Endothelial cell of umbilical vein (primary cell): Measurements from ENCODE around the gene USP47. TPM values are rescaled to one million over a fixed set of nuclear protein-coding genes. Genes with fewer than 3 reads are reported as not detected.

Experiments
- BruUV-seq: library from RNA; stranded (reverse); fragments of 400-500 nt; replicated peaks from 2 replicates; lab custom pipeline; 2021; lab: Mats Ljungman, UMichigan
- CTCF ChIA-PET: fragments of 300-600, 350-600 bp; sonication (Branson Sonifier 250); formaldehyde crosslinking; loops from one replicate; lab custom pipeline; 2021; ENCODE audit warnings: antibody characterized with exemption, inconsistent platforms; lab: Charles Lee
- POLR2A ChIA-PET: fragments of 300-600, 350-600 bp; sonication (Branson Sonifier 250); formaldehyde crosslinking; loops from one replicate; lab custom pipeline; 2021; ENCODE audit warnings: antibody characterized with exemption, inconsistent platforms; lab: Charles Lee
- DNase-seq: peaks from one replicate; pipeline ENCODE4 v3.0.0-alpha.2; 2011; ENCODE audit warnings: low read depth, low spot score
- FAIRE-seq: peaks from 2 replicates; lab custom pipeline; 2011; peaks lifted over from hg19 to GRCh38; lab: Jason Lieb, UNC
- H2AFZ ChIP-seq: 2 replicates; pipeline ENCODE4 v1.6.0; 2012; ENCODE audit warnings: low read depth, low read length, control low read depth, inconsistent platforms
- H3K27ac ChIP-seq: 2 replicates; pipeline ENCODE4 v1.5.1; 2011; ENCODE audit warnings: low read depth, mild to moderate bottlenecking, control low read depth, low read length, moderate library complexity; ENCODE audit not compliant: insufficient read depth
- H3K27me3 ChIP-seq, 2 experiments: 2 replicates each; pipeline versions ENCODE4 v1.6.0 to v1.6.1; 2011; ENCODE audit warnings: low read length in 2 of 2, mixed read lengths in 1 of 2; ENCODE audit not compliant: control insufficient read depth in 2 of 2, insufficient read depth in 2 of 2
- H3K36me3 ChIP-seq, 2 experiments: 2 replicates in 1 of 2; 3 replicates in 1 of 2; pipeline ENCODE4 v1.5.1; 2011; ENCODE audit warnings: low read length in 2 of 2, mild to moderate bottlenecking in 1 of 2, moderate library complexity in 1 of 2; ENCODE audit not compliant: control insufficient read depth in 2 of 2, insufficient read depth in 2 of 2; ENCODE audit errors: extremely low read depth in 1 of 2
- H3K4me1 ChIP-seq: 3 replicates; pipeline ENCODE4 v1.5.1; 2011; ENCODE audit warnings: mild to moderate bottlenecking, low read length; ENCODE audit not compliant: control insufficient read depth, insufficient read depth; ENCODE audit errors: extremely low read depth
- H3K4me2 ChIP-seq: 2 replicates; pipeline ENCODE4 v1.6.1; 2011; ENCODE audit warnings: low read length, control low read depth, mixed read lengths; ENCODE audit not compliant: insufficient read depth
- H3K4me3 ChIP-seq, 3 experiments: fragments of 200-600 bp in 1 of 3; sonication (generic), shearing (Covaris generic) in 1 of 3; replicated peaks in 1 of 3; 2 replicates each; pipeline ENCODE4 v1.5.1; 2011 to 2016; ENCODE audit warnings: control low read depth in 3 of 3, low read length in 3 of 3, mild to moderate bottlenecking in 2 of 3, inconsistent platforms in 1 of 3, low read depth in 1 of 3, moderate library complexity in 1 of 3; ENCODE audit not compliant: insufficient read depth in 1 of 3
- H3K79me2 ChIP-seq: 2 replicates; pipeline ENCODE4 v1.6.0; 2012; ENCODE audit warnings: low read length, inconsistent platforms; ENCODE audit not compliant: control insufficient read depth, insufficient read depth
- H3K9ac ChIP-seq: replicated peaks from 2 replicates; pipeline ENCODE3; 2011; ENCODE audit warnings: low read length, control low read depth; ENCODE audit not compliant: insufficient read depth; ENCODE audit errors: extremely low read depth
- H3K9me1 ChIP-seq: replicated peaks from 3 replicates; pipeline ENCODE4 v1.6.0; 2011; ENCODE audit warnings: mild to moderate bottlenecking, low read length; ENCODE audit not compliant: control insufficient read depth, insufficient read depth; ENCODE audit errors: extremely low read depth
- H3K9me3 ChIP-seq: replicated peaks from 2 replicates; pipeline ENCODE4 v1.5.1; 2012; ENCODE audit warnings: low read length, inconsistent platforms; ENCODE audit not compliant: control insufficient read depth, insufficient read depth
- H4K20me1 ChIP-seq: replicated peaks from 2 replicates; pipeline ENCODE3; 2011; ENCODE audit warnings: mild to moderate bottlenecking, low read length; ENCODE audit not compliant: control insufficient read depth, insufficient read depth; ENCODE audit errors: extremely low read depth
- EZH2 ChIP-seq: IDR thresholded peaks from 2 replicates; pipeline ENCODE4 v1.6.1; 2012; ENCODE audit warnings: borderline replicate concordance, low read depth, mild to moderate bottlenecking, moderate library complexity, low read length, inconsistent platforms; ENCODE audit not compliant: severe bottlenecking
- FOS ChIP-seq: IDR thresholded peaks from 2 replicates; pipeline ENCODE4 v1.6.1; 2011; ENCODE audit warnings: mild to moderate bottlenecking, low read length, moderate library complexity, borderline replicate concordance; ENCODE audit not compliant: insufficient read depth
- JUN ChIP-seq: IDR thresholded peaks from 2 replicates; pipeline ENCODE4 v1.6.1; 2011; ENCODE audit warnings: borderline replicate concordance, low read depth; ENCODE audit not compliant: insufficient read length, insufficient read depth
- MAX ChIP-seq: IDR thresholded peaks from 2 replicates; pipeline ENCODE4 v1.6.1; 2011; ENCODE audit not compliant: insufficient read depth, insufficient read length
- dilution Hi-C: fragments of 300-500 bp; cut with MboI; formaldehyde crosslinking; loops from one replicate; pipeline ENCODE4 v1.15.0; 2019; ENCODE audit warnings: low sequenced_read_pairs; ENCODE audit not compliant: extremely low pct_ligation_motif_present
- intact Hi-C: fragments of 100-400 bp; cut with micrococcal nuclease; formaldehyde crosslinking; loops from one replicate; pipeline ENCODE4 v1.10.0; 2022
- polyA plus RNA-seq, 4 experiments: library from polyadenylated mRNA; depleted of rRNA in 3 of 4; stranded (reverse) in 3 of 4; unstranded in 1 of 4; fragments of >200 nt; gene quantifications; 2 replicates each; pipeline versions ENCODE4 v1.2.1 to v1.2.3, GENCODE V29; 2011 to 2012; ENCODE audit warnings: missing spikeins in 1 of 4
- total RNA-seq: library from RNA; stranded (reverse); gene quantifications from 2 replicates; pipeline ENCODE4 v1.2.3, GENCODE V29; 2021

Gene USP47
- total and polyA plus RNA-seq, 2 donors (not counting 3 experiments of a cell fraction or from before 2014, with no cell fraction given) = 7.8 to 38.0 TPM

DNA sequence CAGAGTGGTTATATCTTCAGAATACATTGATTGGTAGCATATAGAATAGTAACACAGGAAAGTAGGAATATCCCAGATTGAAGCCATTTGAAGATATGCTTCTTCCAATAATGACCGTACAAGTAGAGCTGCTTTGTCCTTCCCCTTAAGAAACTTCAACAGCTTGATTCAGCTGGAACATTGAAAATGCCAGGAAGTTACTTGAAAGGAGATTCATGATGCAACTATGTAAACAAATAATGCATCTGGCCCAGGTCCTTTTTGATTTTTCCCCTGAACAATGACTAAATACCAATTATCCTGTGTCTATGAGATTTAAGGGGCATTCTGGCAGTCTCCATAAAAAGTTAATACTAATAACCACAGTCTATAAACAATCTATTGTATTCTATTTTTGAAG, 163.7 kb downstream of the USP47 start:
- H3K9me1 ChIP-seq = no peaks in the 10 kb centered on the region
- peak overlapping the region in 1 of 3 experiments; percentile 6 for H3K4me3 ChIP-seq
- dilution Hi-C loops = no loop called here
- H3K4me1 ChIP-seq = peaks cover 37% of the 10 kb centered on the region
- no peak for TF ChIP-seq MAX
- TF ChIP-seq FOS = peak; percentile 40
- peak; percentile 37 for TF ChIP-seq JUN
- peak overlapping the region; percentile 37 for H3K27ac ChIP-seq
- POLR2A ChIA-PET = interaction anchor here (0.5 kb wide), 1 partner anchor 35 kb away, joined by 4 read pairs; no protein-coding TSS in a partner anchor
- H3K9ac ChIP-seq = no peak overlapping the region
- H3K27me3 ChIP-seq = no peaks in the 10 kb centered on the region
- peak overlapping the region; percentile 69 for H3K4me2 ChIP-seq
- BruUV-seq = no TSS peak
- H3K9me3 ChIP-seq = no peaks in the 10 kb centered on the region
- H2AFZ ChIP-seq = no peak overlapping the region
- peak; percentile 94 for FAIRE-seq
- H3K36me3 ChIP-seq = peaks cover 4 to 8% of the 10 kb centered on the region in 2 experiments
- H4K20me1 ChIP-seq = no peaks in the 10 kb centered on the region
- CTCF ChIA-PET = interaction anchor here (1.1 to 3.4 kb wide), 9 partner anchors 12 to 276 kb away, joined by 3 to 17 read pairs (median 10); no protein-coding TSS in a partner anchor
- DNase-seq = peak; percentile 76
- intact Hi-C loops = loop anchor here (1.0 kb wide), 2 partner anchors 26 to 39 kb away; no protein-coding TSS in a partner anchor
- H3K79me2 ChIP-seq = no peaks in the 10 kb centered on the region

- H3K9ac ChIP-seq = no peak overlapping the region
- no peaks in the 10 kb centered on the region for H3K9me1 ChIP-seq
- H4K20me1 ChIP-seq = no peaks in the 10 kb centered on the region
- H2AFZ ChIP-seq = no peak overlapping the region
- peaks cover 0 to under 1% of the 10 kb centered on the region in 2 experiments for H3K36me3 ChIP-seq
- H3K4me3 ChIP-seq = no peak overlapping the region
- DNase-seq (no peak), FAIRE-seq (no peak)
- ChIA-PET POLR2A (no interaction called here), CTCF (interaction anchor here (0.9 to 3.9 kb wide), 9 partner anchors 24 to 275 kb away, joined by 3 to 28 read pairs (median 10); no protein-coding TSS in a partner anchor)
- dilution Hi-C loops (no loop called here), intact Hi-C loops (no loop called here)
- H3K9me3 ChIP-seq = no peaks in the 10 kb centered on the region
- H3K79me2 ChIP-seq = no peaks in the 10 kb centered on the region
- peaks cover 37% of the 10 kb centered on the region for H3K4me1 ChIP-seq
- TF ChIP-seq JUN (no peak), EZH2 (no peak)
- H3K4me2 ChIP-seq = no peak overlapping the region
- no TSS peak for BruUV-seq
- peaks cover 0 to 2% of the 10 kb centered on the region in 2 experiments for H3K27me3 ChIP-seq
- H3K27ac ChIP-seq = no peak overlapping the region
Measured at GRCh38 chr11:12006552-12007229, 164.9 kb downstream of the USP47 start.
